Activated CD4-positive, alpha-beta T cell treated with anti-CD3 and anti-CD28 coated beads for 48 hours (primary cell): ENCODE results near the gene RTL5.
"Not testable (repeated sequence)": the region's sequence is repeated elsewhere in the genome, so short reads cannot be mapped to it uniquely, and the experiment has no call there.

Experiments used
- DNase-seq: peaks from one replicate; pipeline ENCODE4 v3.0.0-alpha.2; 2020

RTL5 gene

GRCh38 chrX:72131317-72132294 lies at the start of gene RTL5:
TSS of gene RTL5 (minus strand) at chrX:72131915.
- DNase-seq: peak; percentile 53

DNA sequence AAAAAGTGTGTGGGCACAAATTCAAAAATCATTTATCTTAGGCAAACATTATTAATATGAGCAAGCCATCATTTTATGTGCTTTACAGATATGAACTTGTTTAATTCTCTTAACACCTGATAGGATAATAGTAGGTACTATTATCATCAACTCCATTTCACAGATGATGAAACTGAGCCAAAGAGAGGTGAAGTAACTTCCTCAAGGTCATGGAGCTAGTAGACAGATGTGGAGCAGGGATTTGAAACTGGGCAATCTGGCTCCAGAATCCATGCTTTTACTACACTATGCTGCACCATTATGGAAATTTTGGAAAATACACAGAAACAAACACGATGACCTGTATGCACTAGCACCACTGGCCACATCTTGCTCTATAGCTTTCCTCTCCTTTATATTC lies 48.8 kb upstream of the RTL5 start:
- no peak for DNase-seq

GRCh38 chrX:72176981-72177380 lies 45.3 kb upstream of the RTL5 start:
- no peak for DNase-seq

GRCh38 chrX:72176289-72176688 lies 44.6 kb upstream of the RTL5 start:
- DNase-seq: not testable (repeated sequence)

GRCh38 chrX:72169008-72169728 lies 37.5 kb upstream of the RTL5 start:
- peak; percentile 21 for DNase-seq

DNA sequence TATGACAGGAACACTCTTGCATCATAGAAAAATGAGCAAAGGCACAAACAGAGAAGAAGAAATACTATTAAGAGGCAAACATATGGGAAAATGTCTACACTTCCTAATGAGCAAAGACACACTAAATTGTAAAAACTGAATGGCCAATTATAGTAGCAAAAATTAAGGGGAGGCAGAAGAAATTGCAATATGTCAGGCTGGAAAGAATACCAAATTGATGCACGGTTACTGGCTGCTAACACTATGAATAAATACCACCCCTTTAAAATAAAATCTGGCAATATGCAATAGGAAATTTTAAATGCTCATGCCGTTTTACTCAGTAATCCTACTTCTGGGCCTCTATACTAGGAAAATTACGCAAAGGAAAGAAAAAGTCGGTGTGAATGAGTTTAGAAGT lies 33.8 kb upstream of the RTL5 start:
- DNase-seq: no peak

DNA sequence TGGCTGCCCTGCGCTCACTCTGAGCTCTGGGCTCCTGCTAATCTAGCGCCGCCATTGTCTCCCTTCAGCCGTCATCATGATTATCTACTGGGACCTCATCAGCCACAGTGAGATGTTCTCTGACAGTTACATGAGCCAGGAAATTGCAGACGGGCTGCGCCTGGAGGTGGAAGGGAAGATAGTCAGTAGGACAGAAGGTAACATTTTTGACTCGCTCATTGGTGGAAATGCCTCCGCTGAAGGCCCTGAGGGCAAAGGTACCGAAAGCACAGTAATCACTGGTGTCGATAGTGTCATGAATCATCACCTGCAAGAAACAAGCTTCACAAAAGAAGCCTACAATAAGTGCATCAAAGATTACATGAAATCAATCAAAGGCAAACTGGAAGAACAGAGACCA lies 28.1 kb upstream of the RTL5 start:
- DNase-seq: no peak

DNA sequence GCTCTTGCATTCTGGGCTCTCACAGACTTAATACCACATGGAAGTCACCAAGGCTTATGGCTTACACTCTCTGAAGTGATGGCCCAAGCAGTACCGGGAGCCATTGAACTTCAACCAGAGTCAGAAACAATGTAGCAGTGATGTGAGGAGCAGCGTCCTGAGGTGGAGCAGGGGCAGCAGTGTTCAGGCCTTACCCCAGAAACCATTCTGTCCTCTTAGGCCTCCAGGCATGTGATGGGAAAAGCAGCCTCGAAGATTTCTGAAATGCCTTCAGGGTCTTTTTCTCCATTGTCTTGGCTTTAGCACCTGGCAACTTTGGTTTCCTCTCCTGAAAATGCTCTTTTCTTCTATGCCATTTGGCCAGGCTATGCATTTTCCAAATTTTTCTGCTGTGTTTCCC lies 27.1 kb upstream of the RTL5 start:
- DNase-seq: no peak

DNA sequence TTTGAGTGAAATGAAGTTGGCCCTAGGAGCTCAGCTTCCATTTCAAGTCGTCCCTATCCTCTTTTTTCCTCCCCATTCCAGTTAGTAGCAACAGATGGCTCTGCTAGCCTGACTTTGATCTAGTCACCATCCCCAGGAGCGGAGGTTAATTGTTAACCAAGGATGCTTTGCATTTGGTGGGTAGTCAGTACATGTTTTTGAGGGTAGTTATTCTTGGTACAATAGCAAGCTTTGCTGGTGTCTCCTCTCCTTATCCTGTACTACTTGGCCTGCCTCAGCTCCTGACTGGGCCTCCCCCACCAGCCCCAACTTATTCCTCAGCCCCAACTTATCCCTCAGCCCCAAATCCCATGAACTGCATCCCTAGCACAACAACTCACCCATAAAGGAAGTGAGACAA lies 14.8 kb upstream of the RTL5 start:
- DNase-seq: no peak

- DNase-seq: no peak
These were observed 13.5 kb upstream of the RTL5 start for GRCh38 chrX:72145181-72145580.

DNA sequence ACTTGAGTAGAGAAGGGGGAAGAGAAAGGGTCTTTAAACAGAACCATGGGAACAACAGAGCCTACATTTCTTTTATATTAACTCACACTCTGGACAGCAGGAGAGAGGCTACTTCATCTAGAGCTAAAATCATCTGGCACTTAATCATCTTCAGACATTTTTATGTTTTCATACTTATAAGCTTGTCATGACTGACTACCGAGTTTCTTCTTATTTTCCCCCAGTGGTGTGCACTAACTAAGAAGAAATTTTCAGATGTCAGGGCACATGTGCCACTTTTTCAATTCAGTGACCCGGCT lies 11.8 kb upstream of the RTL5 start:
- DNase-seq: no peak

DNA sequence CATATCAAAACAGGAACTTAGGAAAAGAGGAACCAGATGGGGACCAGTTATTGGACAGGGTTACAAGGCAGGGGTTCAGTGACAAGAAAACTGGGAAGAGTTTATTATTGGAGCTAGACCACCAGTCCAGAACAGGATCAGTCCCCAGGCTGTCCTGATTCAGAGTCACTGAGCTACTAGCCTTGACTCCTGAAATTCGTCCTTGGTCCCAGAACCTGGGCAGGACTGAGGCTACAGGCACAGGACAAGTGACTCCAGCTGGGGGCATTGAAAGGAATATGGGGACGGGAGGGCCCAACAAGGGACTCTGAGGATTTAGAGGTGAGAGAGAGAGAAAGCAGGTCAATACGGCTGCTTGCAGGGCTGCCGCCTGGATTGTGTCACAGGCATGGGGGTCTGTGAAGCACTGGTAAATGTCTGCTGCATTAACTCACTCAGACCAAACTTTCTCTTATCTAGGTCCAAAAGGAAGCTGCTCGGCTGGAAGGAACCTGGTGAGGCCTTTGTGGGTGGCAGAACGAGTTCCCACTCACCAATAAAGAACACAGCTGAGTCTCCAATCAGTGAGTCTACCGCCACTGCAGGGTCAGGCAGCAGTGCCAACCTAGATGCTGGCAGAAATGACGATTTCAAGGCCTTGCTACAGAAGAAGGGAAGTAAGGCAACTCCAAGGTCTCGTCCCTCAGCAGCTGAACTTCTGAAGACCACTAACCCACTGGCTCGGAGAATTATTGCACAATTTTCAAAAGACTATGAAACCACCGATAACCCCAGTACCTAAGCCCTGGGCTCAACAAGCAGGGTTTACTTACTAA lies 11.3 kb upstream of the RTL5 start:
- no peak for DNase-seq

DNA sequence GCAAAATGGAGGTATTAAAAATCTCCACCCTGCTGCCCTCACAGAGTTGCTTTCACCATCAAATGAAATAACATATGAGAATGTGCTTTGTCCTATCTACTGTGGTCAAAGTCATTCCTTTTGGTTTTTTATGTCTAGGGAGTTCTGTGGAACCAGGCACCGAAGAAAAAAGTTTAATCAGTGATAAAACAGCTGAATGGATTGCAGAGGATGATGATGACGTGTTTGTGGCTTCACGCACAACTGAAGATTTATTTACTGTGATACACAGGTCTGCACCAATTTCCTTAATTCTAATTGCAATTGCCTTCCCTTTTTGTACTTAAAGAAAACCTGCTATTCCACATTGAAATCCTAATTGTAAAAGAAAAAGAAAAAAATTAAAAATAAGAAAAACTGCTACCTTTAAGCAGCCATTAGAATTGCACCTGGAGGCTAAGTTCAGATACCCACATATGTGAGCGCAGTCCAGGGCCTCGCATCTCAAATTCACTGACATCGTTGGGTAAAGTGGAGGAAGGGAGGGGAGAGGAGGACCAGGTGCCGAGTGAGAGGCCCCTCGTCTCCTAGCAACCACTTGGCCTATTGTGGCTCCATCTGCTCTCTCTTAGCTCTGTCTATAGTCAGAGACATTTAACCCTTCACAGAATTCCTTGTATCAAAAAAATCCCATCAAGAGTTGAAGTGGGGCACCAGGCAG lies 10.5 kb upstream of the RTL5 start:
- DNase-seq: no peak

- no peak for DNase-seq
These were observed 9.8 kb upstream of the RTL5 start for GRCh38 chrX:72141372-72142004.

DNA sequence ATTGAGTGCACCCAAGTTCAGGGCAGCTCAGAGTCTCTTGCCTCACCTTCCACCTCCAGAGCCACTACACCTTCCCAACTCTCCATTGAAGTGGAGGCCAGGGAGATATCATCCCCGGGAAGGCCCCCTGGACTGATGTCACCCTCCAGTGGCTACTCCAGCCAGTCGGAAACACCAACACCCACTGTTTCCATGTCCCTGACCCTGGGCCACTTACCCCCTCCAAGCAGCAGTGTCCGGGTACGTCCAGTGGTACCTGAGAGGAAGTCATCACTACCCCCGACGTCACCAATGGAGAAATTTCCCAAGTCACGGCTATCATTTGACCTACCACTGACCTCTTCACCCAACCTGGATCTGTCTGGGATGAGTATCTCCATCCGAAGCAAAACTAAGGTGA lies 7.8 kb upstream of the RTL5 start:
- DNase-seq: no peak

DNA sequence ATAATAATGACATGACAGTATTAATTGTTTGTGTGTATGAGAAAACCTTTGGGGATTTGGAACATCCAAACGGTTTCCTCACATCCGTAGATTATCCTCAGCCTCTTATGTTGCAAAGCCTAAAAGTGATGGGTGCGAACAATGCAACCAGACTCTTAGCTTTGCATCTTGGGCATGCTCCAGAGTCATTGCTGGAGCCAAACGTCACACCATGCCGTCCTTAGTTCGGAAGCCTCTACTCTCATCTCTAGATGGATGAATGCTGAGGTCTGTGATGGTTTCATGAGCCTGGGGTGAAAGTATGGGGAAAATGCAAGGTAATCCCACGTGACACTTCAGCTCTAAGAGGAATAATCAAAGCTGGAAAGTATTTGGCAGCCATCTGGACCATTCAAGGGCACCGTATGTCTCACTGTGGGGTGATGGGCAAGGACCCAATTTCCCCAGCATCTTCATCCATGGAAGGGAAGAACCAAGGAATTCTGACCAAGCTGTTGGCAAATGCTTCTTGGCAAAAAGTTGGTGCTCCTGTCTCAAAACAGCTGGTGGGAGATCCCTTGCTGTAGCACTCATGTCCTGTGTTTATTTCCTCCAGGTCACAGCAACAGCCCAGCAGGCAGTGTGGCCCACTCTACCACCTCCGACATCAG lies 6.3 kb upstream of the RTL5 start:
- DNase-seq: no peak

DNA sequence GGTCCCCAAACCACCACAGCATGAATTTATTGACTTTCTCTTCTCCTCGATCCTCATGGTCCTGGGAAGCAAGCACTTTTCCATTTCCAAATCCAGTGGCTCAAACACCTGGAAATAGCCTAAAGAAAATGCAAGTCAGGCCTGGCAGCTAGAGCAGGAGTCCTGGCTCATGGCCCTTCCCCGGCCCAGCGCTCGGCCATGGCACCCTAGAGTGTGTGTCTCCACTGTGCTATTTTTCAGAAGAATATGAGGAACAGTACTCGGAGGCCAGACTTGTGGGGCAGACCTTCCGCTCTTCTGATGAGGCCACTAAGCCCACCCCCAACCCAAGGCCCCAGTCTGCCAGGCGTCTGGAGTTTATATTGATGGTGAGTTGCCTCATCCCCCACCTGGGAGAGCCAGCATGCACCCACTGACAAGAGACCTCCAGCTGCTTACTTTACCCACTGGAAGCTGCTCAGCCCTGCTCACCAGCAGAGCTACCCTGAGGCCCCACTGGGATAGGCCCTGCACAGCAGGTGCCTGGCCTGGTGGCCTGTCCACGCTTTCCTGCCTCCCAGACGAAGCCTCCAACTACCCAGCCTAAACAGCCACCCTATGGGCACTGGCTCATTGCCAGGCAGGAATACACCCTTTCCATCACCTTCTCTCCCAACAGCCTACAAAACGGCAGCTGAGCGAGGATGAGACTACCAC lies 2.3 kb upstream of the RTL5 start:
- no peak for DNase-seq

GRCh38 chrX:72132456-72132855 lies 741 bp upstream of the RTL5 start:
- no peak for DNase-seq

DNA sequence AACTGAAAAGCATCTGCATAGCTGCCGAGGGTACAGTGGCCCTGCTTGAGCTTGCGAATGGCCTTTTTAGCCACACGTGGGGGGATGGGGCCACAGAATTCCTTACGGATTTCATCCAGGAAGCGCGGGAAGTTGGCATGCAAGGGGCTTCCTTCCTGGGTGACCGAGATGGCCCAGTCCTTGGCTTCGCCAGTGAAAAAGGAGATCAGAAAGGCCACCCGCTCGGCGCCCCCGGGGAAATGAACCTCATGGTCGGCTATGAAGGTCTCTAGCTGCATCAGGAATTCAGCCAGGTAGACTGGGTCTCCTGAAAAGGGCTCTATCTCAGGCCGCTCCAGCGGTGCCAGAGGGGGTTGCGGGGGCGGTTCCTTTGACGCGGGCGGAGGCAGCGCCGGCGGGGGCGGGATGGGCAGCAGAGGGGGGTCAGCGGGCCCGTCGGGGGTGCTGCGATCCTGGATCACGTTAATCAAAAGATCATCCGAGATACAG lies 909 bp downstream of the RTL5 start:
- DNase-seq: no peak

DNA sequence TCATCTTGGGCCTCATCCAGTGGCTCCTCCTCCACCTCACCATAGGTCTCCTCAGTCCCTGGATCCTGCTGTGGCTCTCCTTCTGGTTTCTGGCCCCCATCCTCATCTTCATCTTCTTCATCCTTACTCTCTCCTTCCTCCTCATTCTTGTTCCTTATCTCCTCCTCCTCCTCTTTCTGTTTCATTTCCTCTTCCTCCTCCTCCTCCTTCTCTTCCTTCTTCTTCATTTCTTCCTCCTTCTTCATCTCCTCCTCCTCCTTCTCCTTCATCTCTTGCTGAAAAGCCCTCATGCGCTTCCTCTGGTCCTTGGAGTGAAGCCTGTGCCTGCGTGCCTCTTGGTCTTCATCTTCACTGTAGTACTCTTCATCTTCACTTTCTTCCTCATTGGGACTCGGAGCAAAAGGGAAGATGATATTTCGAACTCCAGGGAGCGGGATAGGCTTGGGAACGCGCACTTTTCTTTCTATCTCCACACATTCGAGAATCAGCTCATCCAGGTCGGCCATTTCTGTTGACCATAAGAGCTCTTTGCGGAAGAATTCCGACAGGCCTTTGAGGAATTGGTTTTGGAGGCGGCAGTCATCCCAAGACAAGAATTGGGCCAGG lies 1.5 kb downstream of the RTL5 start:
- no peak for DNase-seq

- DNase-seq: no peak
These were observed 2.1 kb downstream of the RTL5 start for GRCh38 chrX:72129661-72130060.
